Skeletal muscle satellite cell (primary cell): ENCODE data around the gene SEPTIN1.
"Not testable (repeated sequence)": the region's sequence is repeated elsewhere in the genome, so short reads cannot be mapped to it uniquely, and the experiment has no call there.

ENCODE experiments used
- H3K27me3 ChIP-seq: 2 replicates; pipeline ENCODE4 v1.7.0; 2013; ENCODE audit warnings: low read length; ENCODE audit not compliant: control insufficient read depth, insufficient read depth
- H3K36me3 ChIP-seq: 2 replicates; pipeline ENCODE4 v1.7.0; 2013; ENCODE audit warnings: mild to moderate bottlenecking, control low read depth, low read length; ENCODE audit not compliant: insufficient read depth
- H3K4me1 ChIP-seq: 2 replicates; pipeline ENCODE4 v1.7.0; 2013; ENCODE audit warnings: low read length; ENCODE audit not compliant: control insufficient read depth, insufficient read depth
- H3K4me2 ChIP-seq: 2 replicates; pipeline ENCODE4 v1.7.0; 2013; ENCODE audit warnings: mild to moderate bottlenecking, low read length
- H3K4me3 ChIP-seq: 2 replicates; pipeline ENCODE4 v1.7.0; 2013; ENCODE audit warnings: low read length
- H3K9ac ChIP-seq: 2 replicates; pipeline ENCODE4 v1.7.0; 2013; ENCODE audit warnings: mild to moderate bottlenecking, low read depth, low read length, moderate library complexity
- H3K9me3 ChIP-seq: replicated peaks from 2 replicates; pipeline ENCODE4 v1.7.0; 2013; ENCODE audit warnings: mild to moderate bottlenecking, control low read depth, low read length
- small RNA-seq: library from RNA; depleted of rRNA; stranded (forward); fragments of <200 nt; gene quantifications from one replicate; pipeline ENCODE3, GENCODE V24; 2012

The SEPTIN1 gene

GRCh38 chr16:30342751-30343490, 39.4 kb downstream of the SEPTIN1 start:
- Histone ChIP-seq H3K4me2 (no peak overlapping the region), H3K4me3 (no peak overlapping the region), H3K27me3 (no peaks in the 10 kb centered on the region), H3K4me1 (no peaks in the 10 kb centered on the region), H3K9ac (no peak overlapping the region), H3K9me3 (no peaks in the 10 kb centered on the region), H3K36me3 (no peaks in the 10 kb centered on the region)

GRCh38 chr16:30341971-30342370, 40.4 kb downstream of the SEPTIN1 start:
- H3K4me1 ChIP-seq, H3K4me2 ChIP-seq, H3K36me3 ChIP-seq, H3K9me3 ChIP-seq, H3K27me3 ChIP-seq, H3K9ac ChIP-seq, H3K4me3 ChIP-seq: not testable (repeated sequence)

- Histone ChIP-seq H3K4me3 (no peak overlapping the region), H3K36me3 (no peaks in the 10 kb centered on the region), H3K27me3 (no peaks in the 10 kb centered on the region), H3K9me3 (no peaks in the 10 kb centered on the region), H3K4me1 (peaks cover 5% of the 10 kb centered on the region), H3K4me2 (no peak overlapping the region), H3K9ac (no peak overlapping the region)
Observed at GRCh38 chr16:30340621-30341020, 41.7 kb downstream of the SEPTIN1 start.

GRCh38 chr16:30338715-30339114, 43.6 kb downstream of the SEPTIN1 start:
- not testable (repeated sequence) for H3K27me3 ChIP-seq, H3K4me3 ChIP-seq, H3K9ac ChIP-seq, H3K4me1 ChIP-seq, H3K4me2 ChIP-seq, H3K9me3 ChIP-seq, H3K36me3 ChIP-seq

GRCh38 chr16:30337964-30338357, 44.4 kb downstream of the SEPTIN1 start:
- H3K4me2 ChIP-seq, H3K9me3 ChIP-seq, H3K4me1 ChIP-seq, H3K4me3 ChIP-seq, H3K9ac ChIP-seq, H3K27me3 ChIP-seq, H3K36me3 ChIP-seq: not testable (repeated sequence)

GRCh38 chr16:30335598-30336474, 46.5 kb downstream of the SEPTIN1 start:
- H3K9me3 ChIP-seq: no peaks in the 10 kb centered on the region
- H3K4me1 ChIP-seq: peaks cover 7% of the 10 kb centered on the region
- no peaks in the 10 kb centered on the region for H3K27me3 ChIP-seq
- H3K9ac ChIP-seq: peak overlapping the region; percentile 89
- peak overlapping the region; percentile 92 for H3K4me3 ChIP-seq
- H3K36me3 ChIP-seq: no peaks in the 10 kb centered on the region
- peak overlapping the region; percentile 98 for H3K4me2 ChIP-seq

- H3K4me1 ChIP-seq, H3K9me3 ChIP-seq, H3K36me3 ChIP-seq, H3K27me3 ChIP-seq: not testable (repeated sequence)
- H3K9ac ChIP-seq: peak overlapping the region; percentile 89
- peak overlapping the region; percentile 92 for H3K4me3 ChIP-seq
- H3K4me2 ChIP-seq: peak overlapping the region; percentile 98
Observed at GRCh38 chr16:30335028-30335597, 47.2 kb downstream of the SEPTIN1 start.

GRCh38 chr16:30334473-30334989, 47.8 kb downstream of the SEPTIN1 start:
- Histone ChIP-seq H3K4me2 (peak overlapping the region; percentile 98), H3K9ac (peak overlapping the region; percentile 89), H3K4me3 (peak overlapping the region; percentile 92)
- not testable (repeated sequence) for H3K36me3 ChIP-seq, H3K4me1 ChIP-seq, H3K27me3 ChIP-seq, H3K9me3 ChIP-seq

Small RNA genes lying within 50 kb of the gene (small RNA-seq; reads per million reads assigned to genes)
- 8.9 reads per million, percentile 90 among the genes with 10 or more reads in this experiment for gene RF00406
